Measurements from ENCODE around the gene COL5A2. TPM values are rescaled to one million over a fixed set of nuclear protein-coding genes. Genes with fewer than 3 reads are reported as not detected.

Gene COL5A2
- total and polyA plus RNA-seq, 7 experiments from 2014 or later: 0.09 to 2.3 (median 0.37) TPM

DNA sequence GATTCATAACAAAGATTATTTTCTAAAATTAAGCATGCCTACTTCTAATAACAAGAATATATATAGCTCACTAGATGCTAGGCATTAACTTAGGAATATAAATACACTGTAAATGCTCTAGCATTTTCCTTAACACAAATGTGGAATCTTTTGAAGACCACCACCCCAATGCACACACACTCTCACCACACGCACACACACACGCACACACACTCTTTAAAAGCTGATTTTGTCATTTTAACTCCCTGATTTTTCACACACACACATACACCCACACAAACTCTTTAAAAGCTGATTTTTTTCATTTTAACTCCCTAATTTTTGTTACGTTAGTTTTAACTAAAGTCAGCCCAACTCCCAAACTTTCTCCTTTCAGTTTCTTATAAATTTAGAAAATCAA is 3.0 kb downstream of the COL5A2 start:
- Mint-ChIP-seq H3K27me3 (peaks cover 10 to 24% (median 14%) of the 10 kb centered on the region in 5 donors), H3K36me3 (peaks cover 0 to 3% (median 0%) of the 10 kb centered on the region in 5 donors), H3K9me3 (no peaks in the 10 kb centered on the region), H3K4me1 (peaks cover 7 to 18% (median 17%) of the 10 kb centered on the region in 7 donors), H3K27ac (no peak overlapping the region), H3K4me3 (no peak overlapping the region)
- DNase-seq (no peak), ATAC-seq (no peak)
- CTCF ChIA-PET: no interaction called here
- H3K9me3 ChIP-seq (ENCODE audit: control insufficient read depth in 2 of 3, low read length in 3 of 3): no peaks in the 10 kb centered on the region
- H3K27me3 ChIP-seq (ENCODE audit: control insufficient read depth in 2 of 2, insufficient read depth in 2 of 2, low read length in 2 of 2): no peaks in the 10 kb centered on the region
- H3K4me1 ChIP-seq (ENCODE audit: control insufficient read depth in 2 of 2, insufficient read depth in 2 of 2, low read length in 2 of 2): peaks cover 0 to 9% of the 10 kb centered on the region in 2 donors
- H3K36me3 ChIP-seq (ENCODE audit: control insufficient read depth in 2 of 3, insufficient read depth in 3 of 3, low read length in 3 of 3): no peaks in the 10 kb centered on the region
- no peak overlapping the region for H3K4me3 ChIP-seq (ENCODE audit: low read length)
- H3K27ac ChIP-seq (ENCODE audit: low read depth, low read length): no peak overlapping the region
- POLR2A ChIA-PET: no interaction called here
- intact Hi-C loops (cut with micrococcal nuclease): no loop called here

DNA sequence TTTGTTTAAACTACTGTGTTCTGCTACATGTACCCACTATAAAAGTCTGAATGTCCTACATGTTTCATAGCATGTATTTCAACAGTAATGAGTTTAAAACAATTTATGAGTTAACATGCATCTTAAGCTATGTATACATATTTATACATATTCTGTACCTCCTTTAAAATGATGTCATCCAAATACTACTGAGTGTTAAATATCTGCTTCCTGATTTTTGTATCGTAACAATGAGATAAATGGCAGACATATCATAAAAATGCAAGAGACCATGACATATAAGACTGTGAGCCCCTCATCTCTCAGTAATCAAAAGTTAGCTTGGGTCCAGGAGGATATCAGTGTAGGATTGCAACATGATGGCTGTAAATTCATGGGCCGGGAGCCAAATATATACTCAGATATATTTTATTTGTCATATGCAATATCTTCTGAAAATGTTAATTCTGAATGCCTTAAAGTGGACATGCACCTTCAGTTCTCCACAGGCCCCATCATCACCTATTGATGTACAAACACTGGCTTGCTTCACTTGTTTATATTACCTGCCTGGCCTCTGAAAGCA is 3.6 kb downstream of the COL5A2 start:
- DNase-seq: no peak
- H3K27ac Mint-ChIP-seq: no peak overlapping the region
- peaks cover 7 to 18% (median 17%) of the 10 kb centered on the region in 7 donors for H3K4me1 Mint-ChIP-seq
- no peaks in the 10 kb centered on the region for H3K9me3 Mint-ChIP-seq
- Histone ChIP-seq H3K9me3 (ENCODE audit: control insufficient read depth in 2 of 3, low read length in 3 of 3) (no peaks in the 10 kb centered on the region), H3K4me3 (ENCODE audit: low read length) (no peak overlapping the region), H3K27me3 (ENCODE audit: control insufficient read depth in 2 of 2, insufficient read depth in 2 of 2, low read length in 2 of 2) (no peaks in the 10 kb centered on the region), H3K4me1 (ENCODE audit: control insufficient read depth in 2 of 2, insufficient read depth in 2 of 2, low read length in 2 of 2) (peaks cover 0 to 9% of the 10 kb centered on the region in 2 donors), H3K27ac (ENCODE audit: low read depth, low read length) (no peak overlapping the region), H3K36me3 (ENCODE audit: control insufficient read depth in 2 of 3, insufficient read depth in 3 of 3, low read length in 3 of 3) (no peaks in the 10 kb centered on the region)
- no peak for ATAC-seq
- H3K36me3 Mint-ChIP-seq: peaks cover 0 to 3% (median 0%) of the 10 kb centered on the region in 5 donors
- peaks cover 10 to 24% (median 14%) of the 10 kb centered on the region in 5 donors for H3K27me3 Mint-ChIP-seq
- H3K4me3 Mint-ChIP-seq: no peak overlapping the region
- ChIA-PET POLR2A (no interaction called here), CTCF (no interaction called here)
- intact Hi-C loops (cut with micrococcal nuclease): no loop called here

DNA sequence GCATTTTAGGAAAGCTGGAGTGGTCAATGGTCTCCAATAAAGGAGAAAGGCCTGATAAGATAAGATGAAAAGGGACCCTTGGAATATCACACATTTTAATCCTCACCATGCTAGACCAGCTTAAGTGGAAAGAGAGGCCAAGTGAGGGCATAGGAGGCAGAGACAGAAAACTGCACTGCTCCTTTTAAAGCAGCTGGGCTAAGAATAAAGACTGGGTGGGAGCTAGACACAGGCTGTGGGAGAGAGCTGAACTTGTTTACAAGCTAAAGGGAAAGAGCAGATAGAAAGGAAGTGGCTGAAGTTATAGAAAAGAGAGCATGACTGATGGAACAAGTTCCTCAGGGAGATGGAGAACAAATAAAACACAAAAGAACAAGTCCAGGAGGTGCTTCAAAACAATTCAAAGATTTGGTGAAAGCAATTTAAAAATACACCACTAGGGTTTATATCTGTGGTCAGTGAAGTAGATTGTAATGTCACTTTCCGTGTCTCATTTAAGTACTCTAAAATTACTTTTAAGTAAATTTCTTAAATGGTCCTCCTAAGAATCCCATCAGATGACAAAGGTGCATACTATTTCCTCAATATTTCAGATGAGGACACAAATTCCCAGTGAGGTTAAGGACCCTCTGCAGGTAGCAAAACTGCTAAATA is 7.5 kb downstream of the COL5A2 start:
- Histone ChIP-seq H3K4me1 (ENCODE audit: control insufficient read depth in 2 of 2, insufficient read depth in 2 of 2, low read length in 2 of 2) (no peaks in the 10 kb centered on the region), H3K27ac (ENCODE audit: low read depth, low read length) (no peak overlapping the region), H3K27me3 (ENCODE audit: control insufficient read depth in 2 of 2, insufficient read depth in 2 of 2, low read length in 2 of 2) (no peaks in the 10 kb centered on the region), H3K36me3 (ENCODE audit: control insufficient read depth in 2 of 3, insufficient read depth in 3 of 3, low read length in 3 of 3) (no peaks in the 10 kb centered on the region), H3K4me3 (ENCODE audit: low read length) (no peak overlapping the region), H3K9me3 (ENCODE audit: control insufficient read depth in 2 of 3, low read length in 3 of 3) (no peaks in the 10 kb centered on the region)
- no peak overlapping the region for H3K4me3 Mint-ChIP-seq
- CTCF ChIA-PET: interaction anchor here (1.5 kb wide), 1 partner anchor 12 kb away, joined by 4 read pairs; no protein-coding TSS in a partner anchor
- peaks cover 0 to 3% (median 0%) of the 10 kb centered on the region in 5 donors for H3K36me3 Mint-ChIP-seq
- H3K27ac Mint-ChIP-seq: no peak overlapping the region
- no peaks in the 10 kb centered on the region for H3K9me3 Mint-ChIP-seq
- POLR2A ChIA-PET: no interaction called here
- H3K4me1 Mint-ChIP-seq: no peaks in the 10 kb centered on the region
- DNase-seq: no peak
- no peak for ATAC-seq
- intact Hi-C loops (cut with micrococcal nuclease): no loop called here
- peaks cover 0 to 8% (median 0%) of the 10 kb centered on the region in 5 donors for H3K27me3 Mint-ChIP-seq

DNA sequence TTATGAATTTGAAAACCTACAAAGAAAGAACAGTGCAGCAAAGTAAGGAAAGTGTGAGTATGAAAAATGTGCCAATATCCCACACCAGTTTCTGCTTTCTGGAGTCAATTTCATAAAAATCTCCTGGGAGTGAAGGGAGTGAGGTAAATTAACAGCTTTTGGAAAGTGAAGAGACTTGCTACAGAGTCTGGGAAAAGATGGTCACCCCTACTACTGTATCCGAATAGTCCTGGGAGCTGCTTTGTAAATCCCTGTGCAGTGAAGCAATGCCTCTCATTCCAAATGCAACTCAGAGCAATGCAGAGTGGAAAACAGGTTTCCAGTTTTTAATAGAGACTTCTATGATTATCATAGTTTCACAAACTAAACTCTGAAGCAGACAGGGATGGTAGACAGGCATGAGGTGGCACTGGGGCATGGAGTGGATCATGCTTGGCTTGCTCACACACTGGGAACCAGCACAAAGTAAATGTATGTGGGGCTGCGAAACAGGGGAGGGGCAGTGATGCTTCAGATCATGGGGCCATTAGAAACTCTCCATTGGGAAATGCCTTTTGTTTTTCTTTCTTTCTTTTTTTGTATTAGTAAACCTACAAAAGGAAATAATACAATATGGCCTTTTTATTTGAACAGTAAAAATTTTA is 10.6 kb downstream of the COL5A2 start:
- CTCF ChIA-PET: no interaction called here
- H3K9me3 ChIP-seq (ENCODE audit: control insufficient read depth in 2 of 3, low read length in 3 of 3): no peaks in the 10 kb centered on the region
- Mint-ChIP-seq H3K9me3 (no peaks in the 10 kb centered on the region), H3K4me1 (no peaks in the 10 kb centered on the region), H3K36me3 (no peaks in the 10 kb centered on the region), H3K27ac (no peak overlapping the region), H3K4me3 (no peak overlapping the region), H3K27me3 (no peaks in the 10 kb centered on the region)
- no peaks in the 10 kb centered on the region for H3K27me3 ChIP-seq (ENCODE audit: control insufficient read depth in 2 of 2, insufficient read depth in 2 of 2, low read length in 2 of 2)
- DNase-seq (no peak), ATAC-seq (no peak)
- no peaks in the 10 kb centered on the region for H3K4me1 ChIP-seq (ENCODE audit: control insufficient read depth in 2 of 2, insufficient read depth in 2 of 2, low read length in 2 of 2)
- intact Hi-C loops (cut with micrococcal nuclease): no loop called here
- H3K27ac ChIP-seq (ENCODE audit: low read depth, low read length): no peak overlapping the region
- POLR2A ChIA-PET: no interaction called here
- no peaks in the 10 kb centered on the region for H3K36me3 ChIP-seq (ENCODE audit: control insufficient read depth in 2 of 3, insufficient read depth in 3 of 3, low read length in 3 of 3)
- no peak overlapping the region for H3K4me3 ChIP-seq (ENCODE audit: low read length)

DNA sequence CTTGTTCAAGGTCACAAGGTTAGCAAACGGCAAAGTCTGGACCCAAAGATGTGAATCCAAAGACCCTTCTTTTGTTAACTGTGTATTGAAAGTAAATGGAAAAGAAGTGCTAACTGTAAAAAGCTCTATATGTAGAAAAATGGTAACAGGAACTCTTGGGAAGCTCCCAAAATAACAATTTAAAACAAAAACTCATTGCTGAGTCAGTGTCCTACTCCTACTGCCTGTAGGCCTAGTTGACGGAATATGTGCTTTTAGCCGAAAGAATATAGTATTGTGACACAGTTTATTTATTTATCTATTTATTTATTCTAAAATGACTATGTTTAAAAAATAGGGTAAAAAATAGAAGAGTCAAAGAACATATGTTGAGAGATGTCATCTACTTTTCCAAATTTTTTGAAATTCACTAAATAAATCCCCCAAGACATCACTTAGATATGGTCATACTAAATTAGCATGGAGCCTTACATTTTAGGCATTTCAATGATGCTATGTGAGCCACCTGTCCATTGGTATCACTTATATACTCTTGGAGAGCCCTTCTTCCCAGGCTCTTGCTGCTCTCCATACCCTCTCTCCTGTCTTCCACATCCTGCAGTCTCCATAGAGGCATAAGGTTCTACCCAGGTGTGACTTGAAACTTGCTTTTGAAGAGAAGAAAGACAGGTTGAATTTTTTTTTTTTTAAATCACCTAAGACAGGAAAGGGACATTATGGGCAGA is 13.7 kb downstream of the COL5A2 start:
- ChIA-PET CTCF (no interaction called here), POLR2A (no interaction called here)
- DNase-seq (no peak), ATAC-seq (no peak)
- no peaks in the 10 kb centered on the region for H3K4me1 Mint-ChIP-seq
- H3K27ac Mint-ChIP-seq: no peak overlapping the region
- intact Hi-C loops (cut with micrococcal nuclease): no loop called here
- Histone ChIP-seq H3K36me3 (ENCODE audit: control insufficient read depth in 2 of 3, insufficient read depth in 3 of 3, low read length in 3 of 3) (no peaks in the 10 kb centered on the region), H3K27me3 (ENCODE audit: control insufficient read depth in 2 of 2, insufficient read depth in 2 of 2, low read length in 2 of 2) (no peaks in the 10 kb centered on the region), H3K9me3 (ENCODE audit: control insufficient read depth in 2 of 3, low read length in 3 of 3) (no peaks in the 10 kb centered on the region), H3K4me1 (ENCODE audit: control insufficient read depth in 2 of 2, insufficient read depth in 2 of 2, low read length in 2 of 2) (no peaks in the 10 kb centered on the region), H3K4me3 (ENCODE audit: low read length) (no peak overlapping the region), H3K27ac (ENCODE audit: low read depth, low read length) (no peak overlapping the region)
- H3K27me3 Mint-ChIP-seq: peaks cover 0 to 4% (median 0%) of the 10 kb centered on the region in 5 donors
- H3K36me3 Mint-ChIP-seq: no peaks in the 10 kb centered on the region
- no peaks in the 10 kb centered on the region for H3K9me3 Mint-ChIP-seq
- no peak overlapping the region for H3K4me3 Mint-ChIP-seq

DNA sequence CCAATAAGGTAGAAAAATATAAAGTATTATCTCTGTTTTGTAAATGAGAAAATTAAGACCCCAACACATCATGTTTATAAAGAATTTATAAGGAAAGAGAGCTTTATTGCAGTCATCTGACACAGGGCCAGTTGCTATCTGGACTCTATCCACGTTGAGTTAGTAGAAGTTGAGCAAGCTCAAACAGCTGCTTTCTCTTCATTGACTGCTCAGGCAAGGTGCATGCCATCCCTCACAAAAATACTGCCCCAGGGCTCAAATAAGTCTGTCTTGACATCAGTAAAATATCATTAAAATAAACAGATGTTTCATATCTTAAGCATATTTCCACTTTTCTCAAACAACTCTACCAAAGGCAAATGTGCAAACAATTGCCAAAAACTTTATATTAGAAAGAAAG is 14.8 kb downstream of the COL5A2 start:
- DNase-seq (no peak), ATAC-seq (no peak)
- ChIA-PET POLR2A (no interaction called here), CTCF (no interaction called here)
- Histone ChIP-seq H3K27me3 (ENCODE audit: control insufficient read depth in 2 of 2, insufficient read depth in 2 of 2, low read length in 2 of 2) (no peaks in the 10 kb centered on the region), H3K9me3 (ENCODE audit: control insufficient read depth in 2 of 3, low read length in 3 of 3) (no peaks in the 10 kb centered on the region), H3K4me1 (ENCODE audit: control insufficient read depth in 2 of 2, insufficient read depth in 2 of 2, low read length in 2 of 2) (no peaks in the 10 kb centered on the region), H3K4me3 (ENCODE audit: low read length) (no peak overlapping the region), H3K27ac (ENCODE audit: low read depth, low read length) (no peak overlapping the region), H3K36me3 (ENCODE audit: control insufficient read depth in 2 of 3, insufficient read depth in 3 of 3, low read length in 3 of 3) (no peaks in the 10 kb centered on the region)
- H3K4me1 Mint-ChIP-seq: no peaks in the 10 kb centered on the region
- intact Hi-C loops (cut with micrococcal nuclease): no loop called here
- H3K36me3 Mint-ChIP-seq: no peaks in the 10 kb centered on the region
- peaks cover 0 to 4% (median 0%) of the 10 kb centered on the region in 5 donors for H3K27me3 Mint-ChIP-seq
- no peaks in the 10 kb centered on the region for H3K9me3 Mint-ChIP-seq
- no peak overlapping the region for H3K27ac Mint-ChIP-seq
- no peak overlapping the region for H3K4me3 Mint-ChIP-seq

Data from naive thymus-derived CD4-positive, alpha-beta T cell (primary cell).